Measurements from ENCODE around the gene GALNT7. TPM values are rescaled to one million over a fixed set of nuclear protein-coding genes. Genes with fewer than 3 reads are reported as not detected.

The GALNT7 gene
- total RNA-seq, 4 donors from 2014 or later = 6.8 to 24.8 (median 14.2) TPM

GRCh38 chr4:173371292-173372192 is 202.9 kb downstream of the GALNT7 start:
- no peak for TF ChIP-seq CTCF (IDR thresholded peaks at IDR 0.05; ENCODE audit: low read depth)

Small RNA genes within 50 kb of the gene (small RNA-seq; reads per million reads assigned to genes)
- gene MIR548T (not detected), gene RN7SL253P (not detected)

Other genes with a start within 250 kb of the GALNT7 start
- 100 to 1,000 TPM in 1 of 4 donors, 10 to 100 TPM in 3; 49.6 to 103 (median 70.4) TPM for gene HMGB2, start 165.5 kb downstream of the GALNT7 start, total RNA-seq
- gene SAP30, start 202.1 kb downstream of the GALNT7 start, total RNA-seq = 10 to 100 TPM; 26.4 to 53.7 (median 39.3) TPM
- under 1 TPM in 1 of 4 donors, not detected in 3; under 0.01 TPM for gene SCRG1, start 230.3 kb downstream of the GALNT7 start, total RNA-seq

All from subcutaneous adipose tissue (tissue), 4 donors.